ENCODE data around the gene SPTB. TPM values are rescaled to one million over a fixed set of nuclear protein-coding genes. Genes with fewer than 3 reads are reported as not detected.

SPTB gene
- total RNA-seq, 2 experiments from 2014 or later: 0.31 to 0.32 TPM

GRCh38 chr14:64784006-64784405 is 95.7 kb downstream of the SPTB start:
- Mint-ChIP-seq H3K4me1 (no peaks in the 10 kb centered on the region), H3K4me3 (no peak overlapping the region), H3K9me3 (no peaks in the 10 kb centered on the region), H3K36me3 (no peaks in the 10 kb centered on the region), H3K27me3 (no peaks in the 10 kb centered on the region), H3K27ac (no peak overlapping the region)
- DNase-seq: no peak

GRCh38 chr14:64782196-64782595 is 97.5 kb downstream of the SPTB start:
- no peaks in the 10 kb centered on the region for H3K36me3 Mint-ChIP-seq
- DNase-seq: no peak
- no peaks in the 10 kb centered on the region for H3K9me3 Mint-ChIP-seq
- H3K4me1 Mint-ChIP-seq: no peaks in the 10 kb centered on the region
- no peak overlapping the region for H3K4me3 Mint-ChIP-seq
- no peak overlapping the region for H3K27ac Mint-ChIP-seq
- H3K27me3 Mint-ChIP-seq: no peaks in the 10 kb centered on the region

GRCh38 chr14:64779472-64779871 is 100.2 kb downstream of the SPTB start:
- no peak for DNase-seq
- Mint-ChIP-seq H3K9me3 (no peaks in the 10 kb centered on the region), H3K4me3 (no peak overlapping the region), H3K27ac (no peak overlapping the region), H3K27me3 (no peaks in the 10 kb centered on the region), H3K36me3 (no peaks in the 10 kb centered on the region), H3K4me1 (no peaks in the 10 kb centered on the region)

GRCh38 chr14:64778104-64778754 is 101.5 kb downstream of the SPTB start:
- no peak overlapping the region for H3K27ac Mint-ChIP-seq
- no peaks in the 10 kb centered on the region for H3K9me3 Mint-ChIP-seq
- no peak overlapping the region for H3K4me3 Mint-ChIP-seq
- H3K36me3 Mint-ChIP-seq: no peaks in the 10 kb centered on the region
- DNase-seq: no peak
- H3K4me1 Mint-ChIP-seq: no peaks in the 10 kb centered on the region
- H3K27me3 Mint-ChIP-seq: no peaks in the 10 kb centered on the region

- Mint-ChIP-seq H3K4me3 (no peak overlapping the region), H3K4me1 (no peaks in the 10 kb centered on the region), H3K27me3 (no peaks in the 10 kb centered on the region), H3K9me3 (no peaks in the 10 kb centered on the region), H3K27ac (no peak overlapping the region), H3K36me3 (no peaks in the 10 kb centered on the region)
- no peak for DNase-seq
Observed at GRCh38 chr14:64777461-64777860, 102.2 kb downstream of the SPTB start.

- Mint-ChIP-seq H3K36me3 (no peaks in the 10 kb centered on the region), H3K9me3 (no peaks in the 10 kb centered on the region), H3K27me3 (no peaks in the 10 kb centered on the region), H3K27ac (no peak overlapping the region), H3K4me3 (no peak overlapping the region), H3K4me1 (peaks cover 3% of the 10 kb centered on the region)
- DNase-seq: no peak
Observed at GRCh38 chr14:64775081-64775777, 104.5 kb downstream of the SPTB start.

- no peak for DNase-seq
- peaks cover 3% of the 10 kb centered on the region for H3K4me1 Mint-ChIP-seq
- no peaks in the 10 kb centered on the region for H3K27me3 Mint-ChIP-seq
- no peaks in the 10 kb centered on the region for H3K9me3 Mint-ChIP-seq
- no peaks in the 10 kb centered on the region for H3K36me3 Mint-ChIP-seq
- no peak overlapping the region for H3K4me3 Mint-ChIP-seq
- H3K27ac Mint-ChIP-seq: no peak overlapping the region
Observed at GRCh38 chr14:64774272-64774671, 105.4 kb downstream of the SPTB start.

- Mint-ChIP-seq H3K36me3 (no peaks in the 10 kb centered on the region), H3K27me3 (no peaks in the 10 kb centered on the region), H3K4me1 (peaks cover 3% of the 10 kb centered on the region), H3K27ac (no peak overlapping the region), H3K9me3 (no peaks in the 10 kb centered on the region), H3K4me3 (no peak overlapping the region)
- no peak for DNase-seq
Observed at GRCh38 chr14:64773577-64773976, 106.1 kb downstream of the SPTB start.

GRCh38 chr14:64773046-64773445 is 106.7 kb downstream of the SPTB start:
- H3K27me3 Mint-ChIP-seq: no peaks in the 10 kb centered on the region
- no peaks in the 10 kb centered on the region for H3K36me3 Mint-ChIP-seq
- H3K9me3 Mint-ChIP-seq: no peaks in the 10 kb centered on the region
- peaks cover 3% of the 10 kb centered on the region for H3K4me1 Mint-ChIP-seq
- no peak for DNase-seq
- H3K4me3 Mint-ChIP-seq: no peak overlapping the region
- no peak overlapping the region for H3K27ac Mint-ChIP-seq

- DNase-seq: no peak
- no peaks in the 10 kb centered on the region for H3K9me3 Mint-ChIP-seq
- no peaks in the 10 kb centered on the region for H3K36me3 Mint-ChIP-seq
- H3K4me3 Mint-ChIP-seq: no peak overlapping the region
- H3K27ac Mint-ChIP-seq: no peak overlapping the region
- peaks cover 3% of the 10 kb centered on the region for H3K4me1 Mint-ChIP-seq
- no peaks in the 10 kb centered on the region for H3K27me3 Mint-ChIP-seq
Observed at GRCh38 chr14:64772397-64772950, 107.2 kb downstream of the SPTB start.

GRCh38 chr14:64771161-64771560 is 108.5 kb downstream of the SPTB start:
- H3K36me3 Mint-ChIP-seq: no peaks in the 10 kb centered on the region

GRCh38 chr14:64770751-64771150 is 109.0 kb downstream of the SPTB start:
- no peaks in the 10 kb centered on the region for H3K36me3 Mint-ChIP-seq
- no peak for DNase-seq
- H3K9me3 Mint-ChIP-seq: no peaks in the 10 kb centered on the region
- no peaks in the 10 kb centered on the region for H3K27me3 Mint-ChIP-seq
- H3K27ac Mint-ChIP-seq: no peak overlapping the region
- H3K4me1 Mint-ChIP-seq: peaks cover 3% of the 10 kb centered on the region
- no peak overlapping the region for H3K4me3 Mint-ChIP-seq

More at GRCh38 chr14:64771161-64771560, 108.5 kb downstream of the SPTB start:
- no peak overlapping the region for H3K4me3 Mint-ChIP-seq
- no peaks in the 10 kb centered on the region for H3K9me3 Mint-ChIP-seq
- no peak for DNase-seq
- no peaks in the 10 kb centered on the region for H3K27me3 Mint-ChIP-seq
- H3K27ac Mint-ChIP-seq: no peak overlapping the region
- H3K4me1 Mint-ChIP-seq: peaks cover 3% of the 10 kb centered on the region

- Mint-ChIP-seq H3K4me3 (no peak overlapping the region), H3K4me1 (peaks cover 3% of the 10 kb centered on the region), H3K9me3 (no peaks in the 10 kb centered on the region), H3K27me3 (no peaks in the 10 kb centered on the region), H3K27ac (no peak overlapping the region), H3K36me3 (no peaks in the 10 kb centered on the region)
- DNase-seq: no peak
Observed at GRCh38 chr14:64769096-64770020, 110.3 kb downstream of the SPTB start.

GRCh38 chr14:64768401-64769095 is 111.2 kb downstream of the SPTB start:
- Mint-ChIP-seq H3K4me3 (no peak overlapping the region), H3K4me1 (peaks cover 3% of the 10 kb centered on the region), H3K9me3 (no peaks in the 10 kb centered on the region), H3K27me3 (no peaks in the 10 kb centered on the region), H3K27ac (no peak overlapping the region), H3K36me3 (no peaks in the 10 kb centered on the region)
- no peak for DNase-seq
